KG1 (cell line): ENCODE data around the gene KAT8.
"Not testable (repeated sequence)": the region's sequence is repeated elsewhere in the genome, so short reads cannot be mapped to it uniquely, and the experiment has no call there.

ENCODE experiments used
- DNase-seq: peaks from one replicate; lab custom pipeline; 2025; lab: John Stamatoyannopoulos, UW

KAT8 gene

GRCh38 chr16:31149332-31149731 lies 31.9 kb downstream of the KAT8 start:
- DNase-seq = no peak

- DNase-seq = no peak
Measured at GRCh38 chr16:31149894-31150890, 32.7 kb downstream of the KAT8 start, which contains the start of gene PRSS36. Gene PRSS36 (minus strand): TSS chr16:31150066. CDS start chr16:31150035, 31 bp downstream.

- DNase-seq = not testable (repeated sequence)
Measured at GRCh38 chr16:31150976-31151375, 33.5 kb downstream of the KAT8 start.

GRCh38 chr16:31157136-31157535 lies 39.7 kb downstream of the KAT8 start:
- DNase-seq = peak; percentile 14

DNA sequence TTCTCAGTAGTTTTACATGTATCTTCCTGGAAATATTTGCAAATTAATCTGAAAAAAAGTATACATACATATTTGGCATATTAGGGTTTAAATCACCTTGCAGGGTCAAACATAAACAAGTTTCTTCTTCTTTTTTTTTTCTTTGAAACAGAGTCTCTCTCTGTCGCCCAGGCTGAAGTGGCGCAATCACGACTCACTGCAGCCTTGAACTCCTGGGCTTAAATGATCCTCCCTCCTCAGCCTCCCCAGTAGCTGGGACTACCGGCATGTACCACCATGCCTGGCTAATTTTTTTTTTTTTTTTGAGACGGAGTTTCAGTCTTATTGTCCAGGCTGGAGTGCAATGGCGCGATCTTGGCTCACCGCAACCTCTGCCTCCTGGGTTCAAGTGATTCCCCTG lies 49.9 kb downstream of the KAT8 start:
- DNase-seq = no peak

- DNase-seq = no peak
Measured at GRCh38 chr16:31168848-31169247, 51.4 kb downstream of the KAT8 start.

DNA sequence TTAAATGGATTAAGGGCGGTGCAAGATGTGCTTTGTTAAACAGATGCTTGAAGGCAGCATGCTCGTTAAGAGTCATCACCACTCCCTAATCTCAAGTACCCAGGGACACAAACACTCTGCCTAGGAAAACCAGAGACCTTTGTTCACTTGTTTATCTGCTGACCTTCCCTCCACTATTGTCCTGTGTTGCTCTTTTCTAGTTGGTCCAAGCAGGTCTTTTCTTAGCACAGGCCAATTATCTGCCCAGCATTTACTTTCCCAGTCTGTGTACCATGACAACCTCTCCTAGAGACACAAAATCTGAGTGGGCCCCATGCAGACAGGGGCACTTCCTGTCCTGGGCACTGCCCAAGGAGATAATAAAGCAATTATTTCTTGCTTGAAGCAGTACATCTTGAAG lies 52.6 kb downstream of the KAT8 start:
- DNase-seq = not testable (repeated sequence)

GRCh38 chr16:31177136-31177535 lies 59.7 kb downstream of the KAT8 start:
- no peak for DNase-seq

DNA sequence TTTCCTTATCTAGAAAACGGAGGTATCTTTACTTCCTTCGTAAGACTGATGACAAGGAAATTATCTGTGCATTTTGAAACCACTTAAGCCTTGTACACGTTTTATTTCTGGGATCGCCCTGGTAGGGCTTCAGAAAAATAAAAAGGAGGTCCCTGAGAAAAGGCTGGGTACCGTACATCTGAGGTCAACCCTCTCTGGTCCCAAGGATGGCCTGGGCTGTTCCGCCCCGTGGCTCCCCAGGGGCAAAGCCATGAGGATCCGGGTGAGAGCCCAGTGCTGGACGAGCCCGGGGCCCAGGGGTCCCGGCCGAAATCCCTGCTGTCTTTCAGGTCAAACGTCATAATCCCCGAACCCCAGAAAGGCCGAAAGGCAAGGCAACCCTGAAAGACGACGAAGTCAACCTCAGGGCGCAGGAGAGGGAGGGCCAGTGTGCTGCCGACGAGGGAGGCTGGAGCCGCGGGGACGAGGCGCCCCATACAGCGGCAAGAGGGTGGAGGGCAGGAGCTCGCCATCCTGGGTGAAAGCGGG lies 61.8 kb downstream of the KAT8 start:
- DNase-seq = no peak

DNA sequence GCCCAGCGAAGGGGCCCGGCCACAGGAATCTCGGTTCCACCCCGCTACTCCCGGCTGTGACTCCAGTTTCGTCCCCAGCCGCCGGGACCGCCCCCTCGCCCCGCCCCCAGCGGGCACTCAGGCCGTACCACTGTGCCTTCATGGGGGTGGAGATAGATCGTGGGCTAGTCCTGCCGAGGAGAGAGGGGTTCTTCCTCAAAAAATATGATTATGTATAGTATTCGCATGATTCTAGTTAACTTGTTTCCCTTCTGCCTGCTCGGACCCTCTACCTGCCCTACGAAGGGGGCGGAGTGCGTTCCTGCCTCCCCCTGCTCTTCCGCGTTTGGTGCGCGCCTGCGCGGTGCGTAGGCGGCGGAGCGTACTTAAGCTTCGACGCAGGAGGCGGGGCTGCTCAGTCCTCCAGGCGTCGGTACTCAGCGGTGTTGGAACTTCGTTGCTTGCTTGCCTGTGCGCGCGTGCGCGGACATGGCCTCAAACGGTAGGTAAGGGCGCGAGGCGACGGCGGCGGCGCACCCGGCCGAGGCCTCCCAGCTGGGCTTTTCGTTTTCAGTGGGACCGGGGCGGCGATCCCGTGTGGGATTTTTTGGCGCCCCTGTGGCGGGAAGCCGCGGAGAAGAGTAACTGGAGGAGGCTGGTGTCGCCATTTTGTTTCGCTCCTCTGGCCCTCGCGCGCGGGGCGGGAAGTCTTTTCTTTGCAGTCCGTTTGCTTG lies 62.4 kb downstream of the KAT8 start, which contains the start of gene FUS:
Gene FUS, plus strand, starts transcription at position 393 of the 713 bp plus-strand sequence. Its CDS starts 76 bp downstream, at position 469.
- peak; percentile 84 for DNase-seq
